ENCODE results near the gene LRCOL1. TPM values are rescaled to one million over a fixed set of nuclear protein-coding genes. Genes with fewer than 3 reads are reported as not detected.

The LRCOL1 gene
- not detected in 2 replicates for total RNA-seq

GRCh38 chr12:132610051-132610759, at the start of gene LRCOL1:
Gene LRCOL1 (minus strand): TSS chr12:132610582. CDS start chr12:132606251, 4,331 bp downstream.

GRCh38 chr12:132618683-132619043, 8.3 kb upstream of the LRCOL1 start, which contains the start of gene P2RX2:
Gene P2RX2 (plus strand): TSS chr12:132618776. CDS start chr12:132618817, 41 bp downstream.

Small RNA genes within 50 kb of the gene (small RNA-seq; reads per million reads assigned to genes)
- gene MIR6763: not detected

Other genes starting within 250 kb of the LRCOL1 start
- 9.0 and 13.9 TPM in 2 replicates for gene FBRSL1, start 120.4 kb downstream of the LRCOL1 start, total RNA-seq
- gene P2RX2, start 8.2 kb upstream of the LRCOL1 start, total RNA-seq: not detected in 2 replicates
- 15.7 and 37.7 TPM in 2 replicates for gene POLE, start 76.8 kb upstream of the LRCOL1 start, total RNA-seq
- 13.0 and 29.3 TPM in 2 replicates for gene PXMP2, start 77.0 kb upstream of the LRCOL1 start, total RNA-seq
- 16.9 and 35.5 TPM in 2 replicates for gene PGAM5, start 100.3 kb upstream of the LRCOL1 start, total RNA-seq
- 130 and 152 TPM in 2 replicates for gene ANKLE2, start 151.2 kb upstream of the LRCOL1 start, total RNA-seq
- 104 and 161 TPM in 2 replicates for gene GOLGA3, start 218.3 kb upstream of the LRCOL1 start, total RNA-seq

Measured in placental epithelial cell (primary cell).